Activated CD8-positive, alpha-beta memory T cell treated with anti-CD3 and anti-CD28 coated beads for 24 hours (primary cell): ENCODE results near the gene LAPTM5.
A peak's percentile ranks its signal among the peaks of the same experiment; 100 is the strongest.

Source experiments
- DNase-seq: peaks from one replicate; pipeline ENCODE4 v3.0.0-alpha.2; 2020

The LAPTM5 gene

GRCh38 chr1:30727824-30728223 lies 29.8 kb downstream of the LAPTM5 start:
- no peak for DNase-seq

GRCh38 chr1:30726773-30727684 lies 30.5 kb downstream of the LAPTM5 start:
- DNase-seq = no peak

- no peak for DNase-seq
Measured at GRCh38 chr1:30726236-30726635, 31.3 kb downstream of the LAPTM5 start.

- no peak for DNase-seq
Measured at GRCh38 chr1:30725450-30726095, 32.0 kb downstream of the LAPTM5 start.

GRCh38 chr1:30724655-30725421 lies 32.7 kb downstream of the LAPTM5 start:
- no peak for DNase-seq

- no peak for DNase-seq
Measured at GRCh38 chr1:30724175-30724574, 33.4 kb downstream of the LAPTM5 start.

- no peak for DNase-seq
Measured at GRCh38 chr1:30723331-30723755, 34.2 kb downstream of the LAPTM5 start, which contains the start of gene MATN1. Gene MATN1 (minus strand): TSS chr1:30723585. CDS start chr1:30723551, 34 bp downstream.

- DNase-seq = no peak
Measured at GRCh38 chr1:30721812-30722537, 35.6 kb downstream of the LAPTM5 start.

GRCh38 chr1:30721341-30721793 lies 36.2 kb downstream of the LAPTM5 start:
- DNase-seq = no peak

GRCh38 chr1:30720271-30721223 lies 37.0 kb downstream of the LAPTM5 start:
- no peak for DNase-seq

- DNase-seq = no peak
Measured at GRCh38 chr1:30719406-30720270, 37.9 kb downstream of the LAPTM5 start.

- peak; percentile 99 for DNase-seq
Measured at GRCh38 chr1:30718636-30719405, 38.8 kb downstream of the LAPTM5 start.

- peak; percentile 100 for DNase-seq
Measured at GRCh38 chr1:30718091-30718635, 39.4 kb downstream of the LAPTM5 start.

- DNase-seq = no peak
Measured at GRCh38 chr1:30716646-30717045, 40.9 kb downstream of the LAPTM5 start.

- no peak for DNase-seq
Measured at GRCh38 chr1:30715886-30716285, 41.7 kb downstream of the LAPTM5 start.

- no peak for DNase-seq
Measured at GRCh38 chr1:30715216-30715615, 42.4 kb downstream of the LAPTM5 start.

- no peak for DNase-seq
Measured at GRCh38 chr1:30714536-30715090, 43.0 kb downstream of the LAPTM5 start.

- DNase-seq = no peak
Measured at GRCh38 chr1:30714025-30714424, 43.5 kb downstream of the LAPTM5 start.

GRCh38 chr1:30713311-30713710 lies 44.3 kb downstream of the LAPTM5 start:
- no peak for DNase-seq
